ENCODE results near the gene MACROD1. TPM values are rescaled to one million over a fixed set of nuclear protein-coding genes. Genes with fewer than 3 reads are reported as not detected.

MACROD1 gene
- total and polyA plus RNA-seq, 2 of the 13 experiments (the other 11 are each of a cell fraction or from before 2014, with no cell fraction given): 23.1 to 34.5 TPM

- TF ChIP-seq, protein P1, sequence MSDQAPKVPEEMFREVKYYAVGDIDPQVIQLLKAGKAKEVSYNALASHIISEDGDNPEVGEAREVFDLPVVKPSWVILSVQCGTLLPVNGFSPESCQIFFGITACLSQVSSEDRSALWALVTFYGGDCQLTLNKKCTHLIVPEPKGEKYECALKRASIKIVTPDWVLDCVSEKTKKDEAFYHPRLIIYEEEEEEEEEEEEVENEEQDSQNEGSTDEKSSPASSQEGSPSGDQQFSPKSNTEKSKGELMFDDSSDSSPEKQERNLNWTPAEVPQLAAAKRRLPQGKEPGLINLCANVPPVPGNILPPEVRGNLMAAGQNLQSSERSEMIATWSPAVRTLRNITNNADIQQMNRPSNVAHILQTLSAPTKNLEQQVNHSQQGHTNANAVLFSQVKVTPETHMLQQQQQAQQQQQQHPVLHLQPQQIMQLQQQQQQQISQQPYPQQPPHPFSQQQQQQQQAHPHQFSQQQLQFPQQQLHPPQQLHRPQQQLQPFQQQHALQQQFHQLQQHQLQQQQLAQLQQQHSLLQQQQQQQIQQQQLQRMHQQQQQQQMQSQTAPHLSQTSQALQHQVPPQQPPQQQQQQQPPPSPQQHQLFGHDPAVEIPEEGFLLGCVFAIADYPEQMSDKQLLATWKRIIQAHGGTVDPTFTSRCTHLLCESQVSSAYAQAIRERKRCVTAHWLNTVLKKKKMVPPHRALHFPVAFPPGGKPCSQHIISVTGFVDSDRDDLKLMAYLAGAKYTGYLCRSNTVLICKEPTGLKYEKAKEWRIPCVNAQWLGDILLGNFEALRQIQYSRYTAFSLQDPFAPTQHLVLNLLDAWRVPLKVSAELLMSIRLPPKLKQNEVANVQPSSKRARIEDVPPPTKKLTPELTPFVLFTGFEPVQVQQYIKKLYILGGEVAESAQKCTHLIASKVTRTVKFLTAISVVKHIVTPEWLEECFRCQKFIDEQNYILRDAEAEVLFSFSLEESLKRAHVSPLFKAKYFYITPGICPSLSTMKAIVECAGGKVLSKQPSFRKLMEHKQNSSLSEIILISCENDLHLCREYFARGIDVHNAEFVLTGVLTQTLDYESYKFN (CRISPR knock-in tag; conservative IDR thresholded peaks at IDR 0.05): peak; percentile 58; the same call in 1 of the 2 replicates
- TF ChIP-seq ZNF704 (CRISPR knock-in tag; IDR thresholded peaks at IDR 0.05; ENCODE audit: borderline replicate concordance) (peak; percentile 35; the same call in 1 of the 2 replicates), EP300 (IDR thresholded peaks at IDR 0.05; ENCODE audit: low read depth in 2 of 2, low read length in 2 of 2) (no peak), EP300 (CRISPR knock-in tag; IDR thresholded peaks at IDR 0.05; ENCODE audit: borderline replicate concordance) (peak; percentile 23; the same call in 1 of the 2 replicates), KDM4B (CRISPR knock-in tag; IDR thresholded peaks at IDR 0.05) (0 out of 2 replicates have a peak, but pooled peaks have one; percentile 62), ZNF503 (CRISPR knock-in tag; IDR thresholded peaks at IDR 0.05) (peak; percentile 36; the same call in 1 of the 2 replicates), ZNF350 (CRISPR knock-in tag; IDR thresholded peaks at IDR 0.05; ENCODE audit: borderline replicate concordance, low read depth) (peak; percentile 96), IKZF4 (CRISPR knock-in tag; IDR thresholded peaks at IDR 0.05; ENCODE audit: borderline replicate concordance, low read depth, not compliant biosample characterization) (peak; percentile 93), SP5 (CRISPR knock-in tag; IDR thresholded peaks at IDR 0.05; ENCODE audit: borderline replicate concordance, low read depth) (no peak), MLX (CRISPR knock-in tag; IDR thresholded peaks at IDR 0.05) (peak; percentile 48; the same call in 1 of the 2 replicates), TRIM24 (CRISPR knock-in tag; IDR thresholded peaks at IDR 0.05) (no peak), SIN3B (IDR thresholded peaks at IDR 0.05; ENCODE audit: low read length) (no peak), TBP (CRISPR knock-in tag; IDR thresholded peaks at IDR 0.05) (no peak), ZNF138 (CRISPR knock-in tag; IDR thresholded peaks at IDR 0.05; ENCODE audit: low read depth) (peak; percentile 96), HOXD1 (CRISPR knock-in tag; IDR thresholded peaks at IDR 0.05) (0 out of 2 replicates have a peak, but pooled peaks have one; percentile 34), ZNF598 (CRISPR knock-in tag; IDR thresholded peaks at IDR 0.05; ENCODE audit: borderline replicate concordance) (peak; percentile 96; the same call in 1 of the 2 replicates), ZKSCAN5 (CRISPR knock-in tag; IDR thresholded peaks at IDR 0.05) (no peak)
- TF ChIP-seq, protein P2, sequence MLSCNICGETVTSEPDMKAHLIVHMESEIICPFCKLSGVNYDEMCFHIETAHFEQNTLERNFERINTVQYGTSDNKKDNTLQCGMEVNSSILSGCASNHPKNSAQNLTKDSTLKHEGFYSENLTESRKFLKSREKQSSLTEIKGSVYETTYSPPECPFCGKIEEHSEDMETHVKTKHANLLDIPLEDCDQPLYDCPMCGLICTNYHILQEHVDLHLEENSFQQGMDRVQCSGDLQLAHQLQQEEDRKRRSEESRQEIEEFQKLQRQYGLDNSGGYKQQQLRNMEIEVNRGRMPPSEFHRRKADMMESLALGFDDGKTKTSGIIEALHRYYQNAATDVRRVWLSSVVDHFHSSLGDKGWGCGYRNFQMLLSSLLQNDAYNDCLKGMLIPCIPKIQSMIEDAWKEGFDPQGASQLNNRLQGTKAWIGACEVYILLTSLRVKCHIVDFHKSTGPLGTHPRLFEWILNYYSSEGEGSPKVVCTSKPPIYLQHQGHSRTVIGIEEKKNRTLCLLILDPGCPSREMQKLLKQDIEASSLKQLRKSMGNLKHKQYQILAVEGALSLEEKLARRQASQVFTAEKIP (CRISPR knock-in tag; IDR thresholded peaks at IDR 0.05; ENCODE audit: borderline replicate concordance): no peak
- TF ChIP-seq, protein P3, sequence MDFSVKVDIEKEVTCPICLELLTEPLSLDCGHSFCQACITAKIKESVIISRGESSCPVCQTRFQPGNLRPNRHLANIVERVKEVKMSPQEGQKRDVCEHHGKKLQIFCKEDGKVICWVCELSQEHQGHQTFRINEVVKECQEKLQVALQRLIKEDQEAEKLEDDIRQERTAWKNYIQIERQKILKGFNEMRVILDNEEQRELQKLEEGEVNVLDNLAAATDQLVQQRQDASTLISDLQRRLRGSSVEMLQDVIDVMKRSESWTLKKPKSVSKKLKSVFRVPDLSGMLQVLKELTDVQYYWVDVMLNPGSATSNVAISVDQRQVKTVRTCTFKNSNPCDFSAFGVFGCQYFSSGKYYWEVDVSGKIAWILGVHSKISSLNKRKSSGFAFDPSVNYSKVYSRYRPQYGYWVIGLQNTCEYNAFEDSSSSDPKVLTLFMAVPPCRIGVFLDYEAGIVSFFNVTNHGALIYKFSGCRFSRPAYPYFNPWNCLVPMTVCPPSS (IDR thresholded peaks at IDR 0.05): no peak
Observed at GRCh38 chr11:64185175-64185692, 19.3 kb upstream of the MACROD1 start (continued).

Data from HepG2 (cell line).